Uterus (tissue), 2 donors: ENCODE measurements around the gene DBF4B.

ENCODE experiments used
- POLR2A ChIP-seq, 2 donors: fragments of 450-650 bp; IDR thresholded peaks; one replicate each; pipeline ENCODE4 v1.6.1; 2016; ENCODE audit warnings: antibody characterized with exemption in 2 of 2, mild to moderate bottlenecking in 1 of 2, moderate library complexity in 1 of 2
- TF ChIP-seq, protein P1 (sequence below), 4 experiments: fragments of 200-600 bp in 2 of 4; fragments of 450-650 bp in 2 of 4; sonication (generic) in 2 of 4; IDR thresholded peaks; one replicate each; pipeline ENCODE4 v1.5.1; 2016 to 2019; ENCODE audit warnings: antibody characterized with exemption in 4 of 4, mild to moderate bottlenecking in 2 of 4, moderate library complexity in 1 of 4

DNA sequence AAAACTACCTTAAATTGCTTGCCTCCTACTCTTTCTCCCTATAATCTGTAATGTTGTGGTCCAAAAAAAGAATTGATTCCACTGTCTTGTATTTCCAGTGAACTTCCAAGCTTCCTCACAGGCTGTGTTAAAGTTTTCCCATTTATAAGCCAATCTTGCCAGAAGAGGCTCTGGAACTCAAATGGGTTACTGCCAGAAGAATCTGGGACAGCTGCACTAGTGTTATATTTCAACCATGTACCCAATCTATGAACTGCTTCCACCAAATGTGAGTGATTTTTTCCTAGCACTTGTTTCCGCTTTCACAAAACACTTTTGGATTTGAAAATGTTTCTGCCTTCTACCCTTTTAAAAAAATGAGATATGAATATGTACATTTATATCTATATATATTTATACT, 20.7 kb upstream of the DBF4B start:
- no peak for TF ChIP-seq POLR2A (IDR thresholded peaks at IDR 0.05)
- TF ChIP-seq, protein P1, sequence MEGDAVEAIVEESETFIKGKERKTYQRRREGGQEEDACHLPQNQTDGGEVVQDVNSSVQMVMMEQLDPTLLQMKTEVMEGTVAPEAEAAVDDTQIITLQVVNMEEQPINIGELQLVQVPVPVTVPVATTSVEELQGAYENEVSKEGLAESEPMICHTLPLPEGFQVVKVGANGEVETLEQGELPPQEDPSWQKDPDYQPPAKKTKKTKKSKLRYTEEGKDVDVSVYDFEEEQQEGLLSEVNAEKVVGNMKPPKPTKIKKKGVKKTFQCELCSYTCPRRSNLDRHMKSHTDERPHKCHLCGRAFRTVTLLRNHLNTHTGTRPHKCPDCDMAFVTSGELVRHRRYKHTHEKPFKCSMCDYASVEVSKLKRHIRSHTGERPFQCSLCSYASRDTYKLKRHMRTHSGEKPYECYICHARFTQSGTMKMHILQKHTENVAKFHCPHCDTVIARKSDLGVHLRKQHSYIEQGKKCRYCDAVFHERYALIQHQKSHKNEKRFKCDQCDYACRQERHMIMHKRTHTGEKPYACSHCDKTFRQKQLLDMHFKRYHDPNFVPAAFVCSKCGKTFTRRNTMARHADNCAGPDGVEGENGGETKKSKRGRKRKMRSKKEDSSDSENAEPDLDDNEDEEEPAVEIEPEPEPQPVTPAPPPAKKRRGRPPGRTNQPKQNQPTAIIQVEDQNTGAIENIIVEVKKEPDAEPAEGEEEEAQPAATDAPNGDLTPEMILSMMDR (IDR thresholded peaks at IDR 0.05) = no peak
